OCI-LY7 (cell line): Measurements from ENCODE around the gene CLEC20A. TPM values are rescaled to one million over a fixed set of nuclear protein-coding genes. Genes with fewer than 3 reads are reported as not detected.

Experiments
- BruUV-seq: library from RNA; stranded (reverse); fragments of 400-500 nt; replicated peaks from 2 replicates; lab custom pipeline; 2021; lab: Mats Ljungman, UMichigan
- CTCF ChIA-PET: fragments of 300-600 bp; sonication (Branson Sonifier 250); formaldehyde crosslinking; loops from one replicate; lab custom pipeline; 2022; ENCODE audit warnings: antibody characterized with exemption; ENCODE audit not compliant: unreplicated experiment; lab: Charles Lee
- POLR2A ChIA-PET: fragments of 300-600 bp; sonication (Branson Sonifier 250); formaldehyde crosslinking; loops from one replicate; lab custom pipeline; 2022; ENCODE audit warnings: antibody characterized with exemption; lab: Charles Lee
- DNase-seq: peaks from one replicate; pipeline ENCODE4 v3.0.0-alpha.2; 2015; ENCODE audit warnings: low spot score
- H2AFZ ChIP-seq: fragments of 200-600 bp; sonication (generic), shearing (Covaris generic); 2 replicates; pipeline ENCODE4 v1.6.1; 2014; ENCODE audit warnings: mild to moderate bottlenecking, antibody characterized with exemption, low read length, moderate library complexity
- H3K27ac ChIP-seq: fragments of 200-600 bp; sonication (generic); 2 replicates; pipeline ENCODE4 v1.5.1; 2014; ENCODE audit warnings: mixed run types, low read depth, mild to moderate bottlenecking, moderate library complexity, low read length, inconsistent platforms; ENCODE audit not compliant: poor library complexity, severe bottlenecking
- H3K36me3 ChIP-seq: fragments of 200-600 bp; sonication (generic); 2 replicates; pipeline ENCODE4 v1.6.1; 2014; ENCODE audit warnings: mild to moderate bottlenecking, antibody characterized with exemption, low read length, moderate library complexity, mixed read lengths; ENCODE audit not compliant: insufficient read depth
- H3K4me1 ChIP-seq: fragments of 200-600 bp; sonication (generic); 2 replicates; pipeline ENCODE4 v1.5.1; 2014; ENCODE audit warnings: mild to moderate bottlenecking, low read length; ENCODE audit not compliant: insufficient read depth, poor library complexity, severe bottlenecking
- H3K4me2 ChIP-seq: fragments of 200-600 bp; sonication (generic); 2 replicates; pipeline ENCODE4 v1.6.1; 2014; ENCODE audit warnings: mild to moderate bottlenecking, low read length
- H3K4me3 ChIP-seq: fragments of 200-600 bp; sonication (generic); 2 replicates; pipeline ENCODE4 v1.5.1; 2014; ENCODE audit warnings: mild to moderate bottlenecking, low read depth, low read length; ENCODE audit not compliant: poor library complexity, severe bottlenecking
- H3K79me2 ChIP-seq: fragments of 200-600 bp; sonication (generic); 2 replicates; pipeline ENCODE4 v1.6.1; 2016; ENCODE audit warnings: low read depth, mild to moderate bottlenecking, low read length, moderate library complexity, mixed read lengths; ENCODE audit not compliant: insufficient read depth
- H3K9me2 ChIP-seq: fragments of 200-600 bp; sonication (generic); 2 replicates; pipeline ENCODE4 v1.6.1; 2016; ENCODE audit warnings: mild to moderate bottlenecking, low read length, mixed read lengths; ENCODE audit not compliant: insufficient read depth
- H3K9me3 ChIP-seq: fragments of 200-600 bp; sonication (generic); 2 replicates; pipeline ENCODE4 v1.6.1; 2014; ENCODE audit warnings: mild to moderate bottlenecking, mixed run types, low read length, mixed read lengths
- H4K20me1 ChIP-seq: fragments of 200-600 bp; sonication (generic); 2 replicates; pipeline ENCODE4 v1.6.1; 2014; ENCODE audit warnings: mild to moderate bottlenecking, antibody characterized with exemption, low read length, moderate library complexity, mixed read lengths; ENCODE audit not compliant: insufficient read depth
- EZH2phosphoT487 ChIP-seq: fragments of 200-600 bp; sonication (generic); IDR thresholded peaks from 2 replicates; pipeline ENCODE4 v1.6.1; 2018; ENCODE audit warnings: low read depth, borderline replicate concordance, mild to moderate bottlenecking, mixed run types, antibody characterized with exemption, low read length, moderate library complexity, mixed read lengths
- intact Hi-C: fragments of 100-400 bp; cut with micrococcal nuclease; formaldehyde crosslinking; loops from one replicate; pipeline ENCODE4 v1.10.0; 2022; ENCODE audit not compliant: unreplicated experiment
- total RNA-seq, 2 experiments: library from RNA; depleted of rRNA in 1 of 2; stranded (reverse); fragments of >200 nt in 1 of 2; shearing (Covaris generic) in 1 of 2; gene quantifications; 2 replicates each; pipeline ENCODE4 v1.2.3, GENCODE V29; 2014 to 2022
- TF ChIP-seq, protein P1 (sequence below): fragments of 200-600 bp; sonication (generic); conservative IDR thresholded peaks from 2 replicates; pipeline ENCODE4 v1.5.1; 2014; ENCODE audit warnings: mild to moderate bottlenecking, antibody characterized with exemption, low read length, moderate library complexity, mixed read lengths

Gene CLEC20A
- total RNA-seq, 2 experiments from 2014 or later, result not detected

DNA sequence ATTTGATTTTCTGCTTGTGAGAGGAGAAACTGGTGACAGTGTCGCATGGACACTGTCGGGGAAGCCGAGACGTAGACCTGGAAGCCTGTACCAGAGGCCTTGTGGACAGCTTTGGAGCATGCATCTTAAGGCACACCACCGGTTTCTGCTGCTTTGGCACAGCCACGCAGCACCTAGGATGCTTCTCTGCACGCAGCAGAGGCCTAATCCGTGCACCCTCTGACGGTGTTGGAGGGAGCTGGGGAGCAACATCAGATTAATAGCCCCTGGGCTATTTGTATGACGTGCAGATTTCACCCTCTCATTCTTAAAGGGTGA, 46.5 kb upstream of the CLEC20A start:
- Histone ChIP-seq H3K4me2 (peak overlapping the region; percentile 96), H3K9me2 (no peaks in the 10 kb centered on the region), H2AFZ (peak overlapping the region; percentile 93; the same call in 1 of the 2 replicates), H3K36me3 (peaks cover 27% of the 10 kb centered on the region), H3K4me1 (peaks cover 31% of the 10 kb centered on the region), H3K79me2 (peaks cover 42% of the 10 kb centered on the region), H3K4me3 (peak overlapping the region; percentile 75), H4K20me1 (no peaks in the 10 kb centered on the region), H3K9me3 (0 out of 2 replicates have a peak, but pooled peaks cover 3% of the 10 kb centered on the region), H3K27ac (peak overlapping the region; percentile 84)
- TF ChIP-seq, protein P1, sequence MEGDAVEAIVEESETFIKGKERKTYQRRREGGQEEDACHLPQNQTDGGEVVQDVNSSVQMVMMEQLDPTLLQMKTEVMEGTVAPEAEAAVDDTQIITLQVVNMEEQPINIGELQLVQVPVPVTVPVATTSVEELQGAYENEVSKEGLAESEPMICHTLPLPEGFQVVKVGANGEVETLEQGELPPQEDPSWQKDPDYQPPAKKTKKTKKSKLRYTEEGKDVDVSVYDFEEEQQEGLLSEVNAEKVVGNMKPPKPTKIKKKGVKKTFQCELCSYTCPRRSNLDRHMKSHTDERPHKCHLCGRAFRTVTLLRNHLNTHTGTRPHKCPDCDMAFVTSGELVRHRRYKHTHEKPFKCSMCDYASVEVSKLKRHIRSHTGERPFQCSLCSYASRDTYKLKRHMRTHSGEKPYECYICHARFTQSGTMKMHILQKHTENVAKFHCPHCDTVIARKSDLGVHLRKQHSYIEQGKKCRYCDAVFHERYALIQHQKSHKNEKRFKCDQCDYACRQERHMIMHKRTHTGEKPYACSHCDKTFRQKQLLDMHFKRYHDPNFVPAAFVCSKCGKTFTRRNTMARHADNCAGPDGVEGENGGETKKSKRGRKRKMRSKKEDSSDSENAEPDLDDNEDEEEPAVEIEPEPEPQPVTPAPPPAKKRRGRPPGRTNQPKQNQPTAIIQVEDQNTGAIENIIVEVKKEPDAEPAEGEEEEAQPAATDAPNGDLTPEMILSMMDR, result no peak
- no peak for TF ChIP-seq EZH2phosphoT487
- BruUV-seq, result no TSS peak
- ChIA-PET POLR2A (interaction anchor here (0.7 to 9.8 kb wide), 14 partner anchors 29 to 460 kb away, joined by 3 to 127 read pairs (median 6); partner anchors contain the start of gene RALGPS2), CTCF (interaction anchor here (1.1 to 6.2 kb wide), 4 partner anchors 37 to 460 kb away, joined by 4 to 53 read pairs (median 6); no protein-coding TSS in a partner anchor)
- intact Hi-C loops, result loop anchor here (1.0 to 5.0 kb wide), 8 partner anchors 38 to 824 kb away; partner anchors contain the start of genes AXDND1, SOAT1 and TOR3A
- DNase-seq, result peak; percentile 81

DNA sequence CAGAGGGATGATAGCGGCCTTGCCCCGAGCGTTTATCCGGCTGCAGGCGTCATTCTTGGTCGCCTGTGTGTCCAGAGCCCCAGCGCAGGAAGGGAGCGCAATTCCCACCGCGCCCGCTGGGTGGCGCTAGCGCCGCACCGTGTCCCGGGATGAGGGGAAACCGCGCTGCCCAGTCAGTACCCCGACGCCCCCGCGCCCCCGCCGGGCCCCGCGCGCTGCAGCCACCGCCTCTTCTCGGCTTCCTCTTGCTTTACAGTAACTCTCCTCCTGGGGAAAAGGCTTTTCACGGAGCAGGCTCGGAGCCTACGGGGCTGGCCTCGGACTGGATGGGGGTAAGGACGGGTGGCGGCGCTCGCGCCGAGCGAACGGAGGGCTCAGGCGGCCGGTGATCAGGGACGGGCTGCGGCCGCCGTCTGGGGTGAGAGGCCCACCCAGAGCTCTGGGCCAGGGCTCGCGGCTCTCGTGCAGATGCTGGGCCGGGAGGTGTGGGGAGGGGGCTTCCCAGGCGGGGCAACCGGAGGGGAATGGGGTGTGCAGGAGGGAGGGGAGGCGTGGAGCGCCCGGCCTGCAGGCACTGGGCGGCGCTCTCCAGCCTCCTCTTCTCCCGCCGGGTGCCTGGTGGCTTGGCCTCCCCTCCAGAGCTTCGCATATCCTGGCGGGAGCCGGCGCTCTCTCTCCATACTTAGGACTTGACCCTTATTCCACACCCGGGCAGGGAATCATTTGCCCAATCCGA, 46.0 kb upstream of the CLEC20A start:
- Histone ChIP-seq H3K9me3 (0 out of 2 replicates have a peak, but pooled peaks cover 3% of the 10 kb centered on the region), H3K4me3 (peak overlapping the region; percentile 75), H3K79me2 (peaks cover 42% of the 10 kb centered on the region), H3K9me2 (no peaks in the 10 kb centered on the region), H3K4me2 (peak overlapping the region; percentile 96), H2AFZ (peak overlapping the region; percentile 93), H4K20me1 (no peaks in the 10 kb centered on the region), H3K27ac (peak overlapping the region; percentile 84), H3K36me3 (peaks cover 21% of the 10 kb centered on the region), H3K4me1 (peaks cover 31% of the 10 kb centered on the region)
- CTCF ChIA-PET, result interaction anchor here (0.6 to 6.2 kb wide), 7 partner anchors 35 to 460 kb away, joined by 3 to 53 read pairs (median 4); no protein-coding TSS in a partner anchor
- POLR2A ChIA-PET, result interaction anchor here (0.7 to 9.8 kb wide), 14 partner anchors 29 to 460 kb away, joined by 3 to 127 read pairs (median 4); partner anchors contain the start of gene RALGPS2
- TF ChIP-seq, protein P1, result peak; percentile 94
- no peak for TF ChIP-seq EZH2phosphoT487
- BruUV-seq, result no TSS peak
- DNase-seq, result peak; percentile 88
- intact Hi-C loops, result loop anchor here (1.0 to 5.0 kb wide), 13 partner anchors 39 to 825 kb away; partner anchors contain the start of genes AXDND1, FAM20B, SOAT1 and TOR3A
